HG02840 (cell line): ENCODE data around the gene PGM2.

ENCODE experiments used
- ATAC-seq: cut with Tn5 transposase; IDR thresholded peaks from one replicate; pipeline ENCODE4 v1.9.1; 2021; ENCODE audit warnings: mild to moderate bottlenecking, moderate library complexity, moderate number of reproducible peaks; ENCODE audit not compliant: unreplicated experiment, low FRiP score

PGM2 gene

DNA sequence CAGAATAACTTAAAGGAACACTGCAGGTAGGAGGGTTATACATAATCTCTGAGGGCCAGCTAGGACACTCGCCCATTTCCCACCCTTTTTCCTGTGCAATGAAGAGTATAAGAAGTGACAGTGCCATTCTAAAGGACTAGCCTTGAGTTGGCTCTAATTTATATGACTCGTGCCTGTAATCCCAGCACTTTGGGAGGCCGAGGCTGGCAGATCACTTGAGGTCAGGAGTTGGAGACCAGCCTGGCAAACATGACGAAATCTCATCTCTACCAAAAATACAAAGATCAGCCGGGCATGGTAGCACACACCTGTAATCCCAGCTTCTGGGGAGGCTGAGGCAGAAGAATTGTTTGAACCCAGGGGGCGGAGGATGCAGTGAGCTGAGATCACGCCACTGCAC lies 68.8 kb downstream of the PGM2 start:
- no peak for ATAC-seq

DNA sequence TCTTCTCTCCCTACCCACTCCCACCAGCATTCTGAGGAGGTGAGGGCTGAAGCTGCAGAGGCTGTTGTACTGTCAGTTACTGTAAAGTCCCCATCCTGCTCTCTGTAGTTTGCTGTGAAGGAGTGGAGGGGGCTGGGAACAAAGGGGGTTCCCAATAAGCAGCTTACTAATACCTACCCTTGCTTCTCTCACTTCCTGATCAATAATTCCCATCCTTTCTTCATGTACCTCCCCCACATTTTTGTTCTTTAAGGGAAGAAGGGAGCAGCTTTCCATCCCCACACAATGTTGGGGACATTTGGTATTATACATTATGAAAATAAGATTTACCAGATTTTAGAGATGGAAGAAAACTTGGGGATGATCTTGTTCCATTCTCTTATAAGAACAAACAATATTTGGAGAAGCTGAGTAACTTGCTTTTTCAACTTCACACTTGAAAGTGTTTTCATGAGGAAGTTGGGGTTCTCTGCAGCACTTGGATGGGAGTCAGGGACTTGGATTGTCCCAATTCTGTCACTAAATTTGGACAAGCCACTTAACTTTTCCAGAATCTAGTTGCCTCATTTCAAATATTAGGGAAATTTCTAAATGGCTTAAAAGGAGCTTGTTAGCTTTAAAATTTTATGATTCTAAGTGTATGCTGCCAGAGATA lies 69.8 kb downstream of the PGM2 start:
- no peak for ATAC-seq

DNA sequence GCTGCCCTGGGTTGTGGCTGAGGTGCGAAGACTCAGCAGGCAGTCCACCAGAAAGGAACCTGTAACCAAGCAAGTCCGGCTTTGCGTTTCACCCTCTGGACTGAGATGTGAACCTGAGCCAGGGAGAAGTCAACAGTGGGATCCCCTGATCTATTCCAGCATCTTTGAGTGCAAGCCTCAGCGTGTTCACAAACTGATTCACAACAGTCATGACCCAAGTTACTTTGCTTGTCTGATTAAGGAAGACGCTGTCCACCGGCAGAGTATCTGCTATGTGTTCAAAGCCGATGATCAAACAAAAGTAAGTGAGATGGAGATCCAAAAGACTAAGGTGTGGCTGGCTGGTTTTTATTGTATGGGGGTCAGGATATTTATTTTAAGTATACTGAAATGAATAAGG lies 75.7 kb downstream of the PGM2 start:
- ATAC-seq, result no peak

DNA sequence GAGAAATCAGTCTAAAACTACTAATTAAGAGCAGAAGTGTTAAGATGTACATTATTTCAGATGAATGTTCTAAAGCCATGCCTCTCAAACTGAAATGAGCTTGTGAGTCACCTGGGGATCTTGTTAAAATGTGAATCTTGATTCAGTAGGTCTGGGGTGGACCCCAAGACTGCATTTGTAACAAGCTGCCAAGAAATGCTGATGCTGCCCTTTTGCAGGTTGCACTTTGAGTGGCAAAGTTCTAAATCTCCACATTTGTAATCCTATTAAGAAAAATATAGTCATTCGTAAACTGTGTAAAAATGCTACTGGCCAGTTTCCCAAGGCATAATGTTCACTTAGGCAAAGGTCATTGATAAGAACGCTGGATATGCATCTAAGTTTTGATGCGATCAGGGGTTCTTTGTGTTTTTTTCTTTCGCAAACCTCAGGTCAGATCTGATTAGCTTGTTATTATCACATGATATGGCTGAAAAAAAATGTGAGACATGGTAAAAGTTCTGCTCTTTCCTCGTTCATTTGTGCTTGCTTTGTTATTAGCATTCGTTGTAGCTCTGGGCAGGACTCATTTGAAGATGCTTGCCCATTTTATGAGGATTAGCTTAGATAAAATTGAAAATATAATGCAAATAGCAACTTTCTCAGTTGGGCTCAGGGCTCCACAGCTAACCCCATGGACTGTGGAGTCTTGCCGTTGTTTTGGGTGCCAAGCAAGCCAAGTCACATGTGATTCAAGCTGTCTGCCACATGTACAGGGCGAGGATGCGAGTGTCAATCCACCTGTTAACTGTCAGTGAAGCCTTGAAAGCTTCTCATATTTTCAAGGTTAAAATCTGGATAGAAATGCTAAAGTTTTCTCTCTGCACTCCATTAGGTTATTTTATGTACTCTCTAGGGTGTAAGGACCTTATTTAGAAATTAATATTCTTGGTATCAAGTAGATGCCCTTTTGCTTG lies 76.5 kb downstream of the PGM2 start:
- ATAC-seq, result no peak

DNA sequence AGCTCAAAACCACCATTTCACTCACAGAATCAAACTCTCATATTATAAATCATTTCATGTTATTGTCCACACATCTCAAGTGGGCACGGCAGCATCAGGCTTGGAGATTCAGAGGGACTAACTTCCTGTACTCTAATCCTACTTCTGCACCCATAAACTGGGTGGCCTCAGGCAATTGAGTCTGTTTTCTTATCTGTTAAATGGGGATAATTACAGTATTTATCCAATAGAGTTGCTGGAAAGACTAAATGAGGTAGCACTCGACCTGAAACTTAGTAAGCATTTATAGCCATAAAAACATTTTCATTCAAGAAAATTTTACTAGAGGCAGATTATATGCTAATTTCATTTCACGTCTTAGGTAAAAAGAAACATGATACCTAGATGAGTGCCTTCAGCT lies 77.4 kb downstream of the PGM2 start:
- ATAC-seq, result no peak

DNA sequence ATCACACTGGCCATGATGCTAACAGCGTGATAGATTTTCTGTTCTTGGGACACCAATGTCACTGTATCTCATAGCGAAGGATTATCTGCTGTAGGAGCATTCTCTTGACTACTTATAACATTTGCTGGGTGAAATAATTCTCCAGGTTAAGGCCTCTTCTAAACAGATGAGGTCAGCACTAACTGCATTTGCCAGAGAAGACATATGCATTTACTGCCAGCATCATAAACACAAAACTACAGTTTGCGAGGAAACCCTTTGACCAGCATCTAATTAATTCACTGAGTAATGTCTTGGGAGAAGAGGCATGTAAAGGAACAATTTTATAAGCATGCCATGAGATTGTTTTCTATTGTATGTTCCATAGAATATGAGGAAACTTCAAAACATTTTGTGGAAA lies 78.3 kb downstream of the PGM2 start:
- ATAC-seq, result no peak

DNA sequence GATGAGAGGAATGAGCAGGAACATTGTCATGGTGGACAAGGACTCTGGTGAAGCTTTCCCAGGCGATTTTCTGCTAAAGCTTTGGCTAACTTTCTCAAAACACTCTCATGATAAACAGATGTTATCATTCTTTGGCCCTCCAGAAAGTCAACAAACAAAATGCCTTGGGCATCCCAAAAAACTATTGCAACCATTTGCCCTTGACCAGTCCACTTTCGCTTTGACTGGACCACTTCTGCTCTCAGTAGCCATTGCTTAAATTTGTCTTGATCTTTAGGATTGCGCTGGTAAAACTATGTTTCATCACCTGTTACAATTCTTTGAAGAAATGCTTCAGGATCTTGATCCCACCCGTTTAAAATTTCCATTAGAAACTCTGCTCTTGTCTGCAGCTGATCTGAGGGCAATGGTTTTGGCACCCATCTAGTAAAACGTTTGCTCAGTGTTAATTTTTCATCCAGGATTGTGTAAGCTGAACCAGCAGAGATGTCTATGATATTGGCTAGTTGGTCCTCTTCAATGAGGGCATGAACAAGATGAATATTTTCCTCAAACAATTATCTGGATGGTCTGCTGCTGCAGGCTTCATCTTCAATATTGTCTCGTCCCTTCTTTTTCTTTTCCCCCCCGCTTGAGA lies 79.2 kb downstream of the PGM2 start:
- no peak for ATAC-seq

DNA sequence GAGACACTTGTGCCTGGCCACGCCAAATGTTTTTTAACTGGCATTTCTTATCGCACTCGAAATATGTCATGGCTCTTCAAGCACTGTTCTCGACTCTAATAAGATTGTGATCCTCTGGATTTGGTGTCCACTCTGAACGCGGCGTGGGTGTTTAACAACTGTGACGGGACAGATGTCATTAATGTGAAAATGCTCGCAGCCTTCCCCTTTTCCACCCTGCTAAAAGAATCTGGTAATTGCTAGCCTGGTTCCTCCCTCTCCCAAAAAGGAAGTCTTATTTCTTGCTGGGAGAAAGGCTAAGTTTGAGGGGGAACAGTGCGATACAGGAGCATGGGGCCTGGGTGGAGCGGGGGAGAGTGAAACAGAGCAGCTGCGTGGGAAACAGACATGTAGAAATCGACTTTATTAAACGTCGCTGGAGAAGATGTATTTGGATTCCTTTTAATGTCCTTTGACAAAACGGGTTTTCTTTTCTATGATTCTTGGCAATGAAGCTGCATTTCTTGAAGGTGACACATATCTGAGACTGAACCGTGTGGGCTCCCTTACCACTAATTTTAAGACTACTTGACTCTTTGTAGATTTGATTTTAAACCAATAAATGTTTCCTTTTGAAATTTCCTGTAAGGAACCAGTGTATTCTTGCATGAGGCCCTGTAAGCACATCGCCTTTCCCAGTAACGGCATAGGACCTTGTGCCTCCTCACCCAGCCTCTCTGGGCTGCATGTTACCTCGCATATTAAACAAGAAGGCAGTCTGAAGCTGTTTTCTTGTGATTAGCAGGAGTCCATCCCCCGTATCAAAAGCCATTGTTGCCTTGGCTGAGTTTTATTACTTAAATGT lies 82.2 kb downstream of the PGM2 start:
- ATAC-seq, result no peak

DNA sequence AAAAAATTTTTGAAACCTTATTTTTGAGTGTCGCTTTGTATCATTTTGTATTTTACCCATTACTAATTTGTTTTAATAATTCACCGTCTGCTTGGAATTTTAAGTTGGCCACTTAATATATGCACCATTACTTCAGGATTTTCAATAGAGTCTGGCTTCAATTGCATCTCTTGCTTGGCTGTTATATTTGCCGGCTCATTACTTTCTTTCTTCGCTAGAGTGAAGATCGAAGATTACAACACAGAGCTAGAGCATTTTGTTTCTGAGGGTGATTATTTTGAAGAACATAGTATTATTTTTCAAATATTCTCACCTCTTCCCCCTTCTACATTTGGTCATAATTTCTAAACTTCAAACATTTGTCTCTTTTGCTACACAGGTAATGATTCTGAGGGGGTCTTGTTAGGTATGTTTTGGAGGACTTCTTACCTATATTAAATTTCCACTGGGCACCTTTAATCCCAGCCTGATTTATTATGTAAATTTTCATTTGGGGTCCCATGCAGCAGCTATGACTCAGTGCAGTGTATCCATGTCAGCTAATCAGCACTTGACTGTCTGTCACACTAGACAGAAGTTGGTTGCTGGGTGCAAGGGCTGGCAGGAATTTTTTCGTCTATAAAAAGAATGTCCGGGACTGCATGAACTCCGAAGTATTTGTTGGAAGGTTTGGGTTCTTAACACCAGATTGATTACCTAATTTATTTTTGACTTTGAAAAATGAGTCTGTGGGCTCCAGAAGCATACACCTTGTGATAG lies 83.0 kb downstream of the PGM2 start:
- no peak for ATAC-seq

DNA sequence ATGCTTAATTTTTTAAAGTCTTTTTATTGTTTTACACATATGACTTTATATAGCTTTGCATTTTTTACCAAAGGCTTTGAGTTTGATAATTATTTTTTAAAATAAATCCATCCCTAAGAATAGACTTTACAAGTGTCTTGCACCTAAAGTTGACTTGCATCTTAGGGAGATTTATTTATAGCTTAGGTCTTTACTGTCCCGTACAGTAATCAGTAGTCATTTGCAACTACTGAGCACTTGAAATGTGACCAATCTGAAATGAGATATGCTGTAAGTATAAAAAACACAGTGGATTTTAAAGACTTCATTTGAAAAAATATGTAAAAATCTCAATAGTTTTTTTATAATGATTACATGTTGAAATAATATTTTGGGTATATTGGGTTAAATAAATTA lies 83.6 kb downstream of the PGM2 start:
- ATAC-seq, result no peak
